Hepatocyte (in vitro differentiated cells): Measurements from ENCODE around the gene GK. TPM values are rescaled to one million over a fixed set of nuclear protein-coding genes. Genes with fewer than 3 reads are reported as not detected.

Source experiments
- DNase-seq: peaks from one replicate; pipeline ENCODE4 v3.0.0-alpha.2; 2016; ENCODE audit warnings: low spot score
- H2AFZ ChIP-seq: fragments of 200-600 bp; sonication (generic); 2 replicates; pipeline ENCODE4 v1.6.0; 2016; ENCODE audit warnings: antibody characterized with exemption, mild to moderate bottlenecking
- H3K27ac ChIP-seq: fragments of 200-600 bp; sonication (generic); 2 replicates; pipeline ENCODE4 v1.5.1; 2016; ENCODE audit warnings: mild to moderate bottlenecking
- H3K27me3 ChIP-seq: fragments of 200-600 bp; sonication (generic); 2 replicates; pipeline ENCODE4 v1.6.1; 2016
- H3K36me3 ChIP-seq: fragments of 200-600 bp; sonication (generic); replicated peaks from 2 replicates; pipeline ENCODE4 v1.5.1; 2016; ENCODE audit warnings: low read depth; ENCODE audit not compliant: insufficient read depth
- H3K4me1 ChIP-seq: fragments of 200-600 bp; sonication (generic); 2 replicates; pipeline ENCODE4 v1.5.1; 2016; ENCODE audit warnings: mild to moderate bottlenecking, moderate library complexity; ENCODE audit not compliant: insufficient read depth
- H3K4me2 ChIP-seq: fragments of 200-600 bp; sonication (generic); 2 replicates; pipeline ENCODE4 v1.6.0; 2016
- H3K4me3 ChIP-seq: fragments of 200-600 bp; sonication (generic); 2 replicates; pipeline ENCODE4 v1.5.1; 2016; ENCODE audit warnings: mild to moderate bottlenecking
- H3K79me2 ChIP-seq: fragments of 200-600 bp; sonication (generic); 2 replicates; pipeline ENCODE4 v1.6.0; 2017; ENCODE audit warnings: mild to moderate bottlenecking
- H3K9me2 ChIP-seq: fragments of 200-600 bp; sonication (generic); replicated peaks from 2 replicates; pipeline ENCODE4 v1.6.0; 2017; ENCODE audit warnings: mild to moderate bottlenecking; ENCODE audit not compliant: insufficient read depth
- H3K9me3 ChIP-seq: fragments of 200-600 bp; sonication (generic); 2 replicates; pipeline ENCODE4 v1.5.1; 2016; ENCODE audit warnings: low read depth, mild to moderate bottlenecking
- H4K20me1 ChIP-seq: fragments of 200-600 bp; sonication (generic); 2 replicates; pipeline ENCODE4 v1.6.0; 2016; ENCODE audit warnings: mild to moderate bottlenecking; ENCODE audit not compliant: insufficient read depth, poor library complexity, severe bottlenecking
- CTCF ChIP-seq: fragments of 200-600 bp; sonication (generic); IDR thresholded peaks from 2 replicates; pipeline ENCODE4 v1.5.1; 2016; ENCODE audit warnings: antibody characterized with exemption, mild to moderate bottlenecking; ENCODE audit not compliant: poor library complexity
- EZH2 ChIP-seq: fragments of 200-600 bp; sonication (generic); IDR thresholded peaks from 2 replicates; pipeline ENCODE4 v1.6.1; 2016; ENCODE audit warnings: antibody characterized with exemption, mild to moderate bottlenecking, borderline replicate concordance
- EZH2phosphoT487 ChIP-seq: fragments of 200-600 bp; sonication (generic); IDR thresholded peaks from one replicate; pipeline ENCODE4 v1.6.1; 2018; ENCODE audit warnings: antibody characterized with exemption, mild to moderate bottlenecking, low read depth, moderate library complexity; ENCODE audit not compliant: unreplicated experiment, severe bottlenecking
- WGBS: methylation state at CpG from one replicate; pipeline ENCODE4 v1.1.6; 2016; ENCODE audit warnings: low lambda C conversion rate; ENCODE audit errors: missing lambda C conversion rate; 5-methylcytosine and 5-hydroxymethylcytosine counted together
- polyA plus RNA-seq: library from polyadenylated mRNA; unstranded; fragments of >200 nt; fragmentation: Nextera tagmentation; extraction: Ambion mirVana; gene quantifications from 2 replicates; pipeline ENCODE4 v1.2.1, GENCODE V29; 2016
- total RNA-seq: library from RNA; depleted of rRNA; stranded (reverse); fragments of >200 nt; gene quantifications from 2 replicates; pipeline ENCODE4 v1.2.3, GENCODE V29; 2014

GK gene
- total and polyA plus RNA-seq, 2 experiments from 2014 or later: 18.5 to 30.3 TPM

- Histone ChIP-seq H2AFZ (no peak overlapping the region), H3K9me2 (no peaks in the 10 kb centered on the region), H4K20me1 (no peaks in the 10 kb centered on the region), H3K4me2 (no peak overlapping the region), H3K36me3 (no peaks in the 10 kb centered on the region), H3K27ac (no peak overlapping the region), H3K4me1 (no peaks in the 10 kb centered on the region), H3K9me3 (no peaks in the 10 kb centered on the region), H3K79me2 (no peaks in the 10 kb centered on the region), H3K4me3 (no peak overlapping the region), H3K27me3 (no peaks in the 10 kb centered on the region)
- no peak for DNase-seq
- 62% methylated on average over 4 of the region's 4 CpGs for WGBS
- no peak for TF ChIP-seq EZH2
- no peak for TF ChIP-seq CTCF
- no peak for TF ChIP-seq EZH2phosphoT487
Measured at GRCh38 chrX:30673127-30673796, 20.0 kb downstream of the GK start.

- Histone ChIP-seq H3K4me1 (no peaks in the 10 kb centered on the region), H3K9me3 (no peaks in the 10 kb centered on the region), H3K36me3 (no peaks in the 10 kb centered on the region), H3K4me3 (no peak overlapping the region), H4K20me1 (no peaks in the 10 kb centered on the region), H3K79me2 (no peaks in the 10 kb centered on the region), H2AFZ (no peak overlapping the region), H3K27ac (no peak overlapping the region), H3K9me2 (no peaks in the 10 kb centered on the region), H3K27me3 (no peaks in the 10 kb centered on the region), H3K4me2 (no peak overlapping the region)
- DNase-seq: no peak
- TF ChIP-seq EZH2phosphoT487 (no peak), CTCF (no peak), EZH2 (no peak)
- 75% methylated on average over 2 of the region's 2 CpGs for WGBS
Measured at GRCh38 chrX:30673884-30674598, 20.8 kb downstream of the GK start.

- TF ChIP-seq EZH2phosphoT487 (no peak), EZH2 (no peak), CTCF (no peak)
- H3K4me2 ChIP-seq: no peak overlapping the region
- H3K9me3 ChIP-seq: no peaks in the 10 kb centered on the region
Measured at GRCh38 chrX:30674799-30675198, 21.6 kb downstream of the GK start.

More at GRCh38 chrX:30674799-30675198, 21.6 kb downstream of the GK start:
- Histone ChIP-seq H3K27ac (no peak overlapping the region), H3K79me2 (no peaks in the 10 kb centered on the region), H3K36me3 (no peaks in the 10 kb centered on the region), H3K4me1 (no peaks in the 10 kb centered on the region), H2AFZ (no peak overlapping the region), H3K4me3 (no peak overlapping the region), H3K9me2 (no peaks in the 10 kb centered on the region), H4K20me1 (no peaks in the 10 kb centered on the region), H3K27me3 (no peaks in the 10 kb centered on the region)
- WGBS: 67% methylated on average over 3 of the region's 3 CpGs
- DNase-seq: no peak
